GM20431 (cell line): ENCODE measurements around the gene TRAPPC1.

ENCODE experiments used
- in situ Hi-C: fragments of 300-500 bp; cut with MseI, MboI; formaldehyde crosslinking; loops from one replicate; pipeline ENCODE4 v1.15.0; 2020; ENCODE audit warnings: low sequenced_read_pairs; ENCODE audit not compliant: unreplicated experiment

The TRAPPC1 gene

DNA sequence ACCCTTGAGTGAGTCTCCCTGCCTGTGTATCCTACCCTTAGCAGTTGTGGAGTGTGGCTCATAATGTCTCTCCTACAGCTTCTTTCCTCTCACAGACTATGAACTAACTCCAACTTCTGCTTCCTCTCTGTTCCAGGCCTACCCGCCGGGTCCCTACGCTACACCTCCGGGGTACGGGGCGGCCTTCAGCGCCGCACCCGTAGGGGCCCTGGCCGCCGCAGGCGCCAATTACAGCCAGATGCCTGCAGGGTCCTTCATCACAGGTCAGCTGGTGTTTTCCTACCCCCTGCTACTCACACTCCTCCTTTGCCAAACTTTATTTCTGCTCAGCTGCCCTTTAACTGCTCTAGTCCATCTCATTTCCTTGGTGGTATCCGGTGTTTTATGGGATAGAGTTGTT is 21.0 kb downstream of the TRAPPC1 start:
- in situ Hi-C loops: loop anchor here (10.0 kb wide), 1 partner anchor 74 kb away; no protein-coding TSS in a partner anchor

DNA sequence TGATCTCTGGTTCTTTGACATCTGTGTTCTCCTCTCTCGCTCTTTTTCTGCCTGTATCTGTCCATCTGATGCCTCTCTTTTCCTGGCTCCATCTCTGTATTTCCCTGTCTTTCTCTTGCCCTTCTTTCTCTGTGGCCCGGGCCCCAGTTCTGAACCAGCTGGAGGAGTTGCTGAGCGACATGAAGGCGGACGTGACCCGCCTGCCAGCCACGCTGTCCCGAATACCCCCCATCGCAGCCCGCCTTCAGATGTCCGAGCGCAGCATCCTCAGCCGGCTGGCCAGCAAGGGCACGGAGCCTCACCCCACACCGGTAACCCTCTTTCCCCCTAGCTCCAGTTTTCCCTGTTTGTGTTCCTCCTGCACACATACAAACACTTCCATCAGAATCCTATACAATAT is 21.5 kb downstream of the TRAPPC1 start:
- in situ Hi-C loops: loop anchor here (10.0 kb wide), 1 partner anchor 75 kb away; no protein-coding TSS in a partner anchor

DNA sequence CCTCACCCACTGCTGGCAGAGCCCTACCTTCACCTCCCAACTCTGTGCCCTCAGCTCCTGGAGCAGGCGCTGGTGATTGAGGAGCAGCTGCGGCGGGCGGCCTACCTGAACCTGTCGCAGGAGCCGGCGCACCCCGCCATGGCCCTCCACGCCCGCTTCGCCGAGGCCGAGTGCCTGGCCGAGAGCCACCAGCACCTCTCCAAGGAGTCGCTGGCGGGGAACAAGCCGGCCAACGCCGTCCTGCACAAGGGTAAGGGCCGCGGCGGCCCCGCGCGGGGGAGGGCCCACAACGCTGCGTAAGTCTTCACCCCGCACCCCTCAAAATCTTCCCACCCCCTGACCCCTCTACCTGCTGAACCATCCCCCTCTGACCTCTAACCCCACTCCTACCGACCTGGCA is 22.7 kb downstream of the TRAPPC1 start:
- in situ Hi-C loops: no loop called here

DNA sequence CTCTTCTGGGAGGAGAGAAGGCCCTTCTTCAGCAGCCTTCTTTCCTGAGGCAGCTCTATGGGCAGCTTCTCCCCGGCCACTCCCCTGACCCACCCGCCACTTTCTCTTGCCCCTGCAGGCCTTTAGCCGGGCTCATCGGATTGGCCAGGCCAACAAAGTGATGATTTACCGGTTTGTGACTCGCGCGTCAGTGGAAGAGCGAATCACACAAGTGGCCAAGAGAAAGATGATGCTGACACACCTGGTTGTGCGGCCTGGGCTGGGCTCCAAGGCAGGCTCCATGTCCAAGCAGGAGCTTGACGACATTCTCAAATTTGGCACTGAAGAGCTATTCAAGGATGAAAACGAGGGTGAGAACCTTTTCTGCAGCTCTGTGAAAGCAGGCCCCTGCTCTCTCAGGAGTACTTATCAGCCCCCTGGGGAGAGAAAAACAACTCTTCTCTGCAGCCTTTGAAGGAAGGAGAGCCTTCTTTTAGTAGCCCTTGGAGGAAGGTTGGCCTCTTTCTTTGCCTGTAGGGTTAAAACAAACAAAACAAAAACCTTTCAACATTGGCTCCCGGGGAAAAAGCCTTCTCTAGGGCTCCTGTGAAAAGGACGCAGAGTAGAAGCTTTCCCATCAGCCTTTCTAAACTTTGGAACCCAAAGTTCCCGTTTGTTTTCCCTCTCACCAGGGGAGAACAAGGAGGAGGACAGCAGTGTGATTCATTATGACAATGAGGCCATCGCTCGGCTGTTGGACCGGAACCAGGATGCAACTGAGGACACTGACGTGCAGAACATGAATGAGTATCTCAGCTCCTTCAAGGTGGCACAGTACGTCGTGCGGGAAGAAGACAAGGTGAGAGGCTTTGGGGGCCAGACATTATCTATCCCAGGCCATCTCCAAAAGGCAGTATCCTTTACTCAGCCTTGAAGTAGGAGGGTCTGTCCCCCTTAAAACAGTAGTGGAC is 28.3 kb downstream of the TRAPPC1 start:
- in situ Hi-C loops: no loop called here

DNA sequence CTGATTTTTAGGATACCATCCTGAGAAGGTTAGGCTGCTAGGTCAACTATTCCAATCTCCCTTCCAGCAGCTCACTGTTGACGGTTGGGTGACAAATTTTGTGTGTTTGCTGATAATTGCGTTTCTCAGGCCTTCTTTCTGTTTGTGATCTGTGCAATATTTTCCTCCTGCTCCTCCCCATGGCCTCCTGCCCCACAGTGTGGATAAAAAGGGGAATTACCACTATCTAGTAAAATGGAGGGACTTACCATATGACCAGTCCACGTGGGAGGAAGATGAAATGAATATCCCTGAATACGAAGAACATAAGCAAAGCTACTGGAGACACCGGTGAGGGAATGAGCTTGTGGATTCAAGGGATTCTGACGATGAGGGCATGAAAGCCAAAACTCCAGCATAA is 34.0 kb downstream of the TRAPPC1 start:
- in situ Hi-C loops: no loop called here

DNA sequence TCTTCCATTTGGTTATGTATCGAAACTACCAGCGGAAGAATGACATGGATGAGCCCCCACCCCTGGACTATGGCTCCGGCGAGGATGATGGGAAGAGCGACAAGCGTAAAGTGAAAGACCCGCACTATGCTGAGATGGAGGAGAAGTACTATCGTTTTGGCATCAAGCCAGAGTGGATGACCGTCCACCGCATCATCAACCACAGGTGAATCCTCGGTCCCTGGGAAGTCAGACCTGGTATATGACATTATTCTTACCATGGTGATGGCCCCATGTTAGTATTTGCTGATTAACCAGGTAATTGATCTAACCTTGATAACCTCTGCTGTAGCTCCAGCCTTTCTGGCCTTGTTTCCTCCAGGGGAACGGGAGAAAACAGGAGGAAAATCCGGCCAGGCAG is 34.7 kb downstream of the TRAPPC1 start:
- in situ Hi-C loops: no loop called here

DNA sequence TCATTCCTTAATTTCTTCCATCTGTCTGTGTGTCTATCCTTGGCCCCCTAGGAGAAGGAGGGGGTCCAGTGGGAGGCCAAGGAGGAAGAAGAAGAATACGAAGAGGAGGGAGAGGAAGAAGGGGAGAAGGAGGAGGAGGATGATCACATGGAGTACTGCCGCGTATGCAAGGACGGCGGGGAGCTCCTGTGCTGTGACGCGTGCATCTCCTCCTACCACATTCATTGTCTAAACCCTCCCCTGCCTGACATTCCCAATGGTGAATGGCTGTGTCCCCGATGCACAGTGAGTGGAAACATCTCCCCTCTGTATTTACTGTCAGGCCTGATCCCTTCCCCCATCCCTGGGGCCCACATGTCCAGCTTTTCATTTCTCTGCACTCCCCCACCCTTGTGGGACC is 36.9 kb downstream of the TRAPPC1 start:
- in situ Hi-C loops: no loop called here

DNA sequence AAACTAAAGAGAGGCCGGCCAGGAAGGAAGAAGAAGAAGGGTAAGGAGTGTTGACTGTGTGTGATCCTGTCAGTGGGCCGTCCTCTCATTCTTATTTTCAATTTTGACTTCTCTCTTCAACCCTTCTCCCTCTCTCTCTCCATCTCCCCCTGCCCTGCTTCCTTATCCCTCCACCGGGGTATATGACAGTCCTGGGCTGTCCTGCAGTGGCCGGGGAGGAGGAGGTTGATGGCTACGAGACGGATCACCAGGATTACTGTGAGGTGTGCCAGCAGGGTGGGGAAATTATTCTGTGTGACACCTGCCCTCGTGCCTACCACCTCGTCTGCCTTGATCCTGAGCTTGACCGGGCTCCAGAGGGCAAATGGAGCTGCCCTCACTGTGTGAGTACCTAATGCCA is 37.5 kb downstream of the TRAPPC1 start:
- in situ Hi-C loops: no loop called here

DNA sequence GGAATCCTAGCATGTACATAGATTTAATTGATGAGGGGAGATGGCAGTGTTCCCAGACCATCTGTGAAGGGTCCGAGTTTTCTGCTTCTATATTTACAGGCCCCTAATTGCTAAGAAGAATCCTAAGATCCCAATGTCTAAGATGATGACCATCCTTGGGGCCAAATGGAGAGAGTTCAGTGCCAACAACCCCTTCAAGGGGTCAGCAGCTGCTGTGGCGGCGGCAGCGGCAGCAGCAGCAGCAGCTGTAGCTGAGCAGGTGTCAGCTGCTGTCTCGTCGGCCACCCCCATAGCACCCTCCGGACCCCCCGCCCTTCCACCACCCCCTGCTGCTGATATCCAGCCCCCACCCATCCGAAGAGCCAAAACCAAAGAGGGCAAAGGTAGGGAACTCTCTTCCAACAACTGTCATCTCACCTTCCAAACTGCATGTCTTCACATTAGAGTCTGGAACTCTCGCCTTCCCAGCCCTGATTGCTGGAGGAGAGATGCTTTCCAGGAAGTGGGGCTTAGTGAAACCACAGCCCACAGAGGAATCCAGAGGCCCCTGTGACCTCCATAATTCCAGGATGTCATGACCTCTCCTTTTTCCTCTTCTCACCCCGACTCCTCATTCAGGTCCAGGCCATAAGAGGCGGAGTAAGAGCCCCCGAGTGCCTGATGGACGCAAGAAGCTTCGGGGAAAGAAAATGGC is 38.4 kb downstream of the TRAPPC1 start:
- in situ Hi-C loops: no loop called here

DNA sequence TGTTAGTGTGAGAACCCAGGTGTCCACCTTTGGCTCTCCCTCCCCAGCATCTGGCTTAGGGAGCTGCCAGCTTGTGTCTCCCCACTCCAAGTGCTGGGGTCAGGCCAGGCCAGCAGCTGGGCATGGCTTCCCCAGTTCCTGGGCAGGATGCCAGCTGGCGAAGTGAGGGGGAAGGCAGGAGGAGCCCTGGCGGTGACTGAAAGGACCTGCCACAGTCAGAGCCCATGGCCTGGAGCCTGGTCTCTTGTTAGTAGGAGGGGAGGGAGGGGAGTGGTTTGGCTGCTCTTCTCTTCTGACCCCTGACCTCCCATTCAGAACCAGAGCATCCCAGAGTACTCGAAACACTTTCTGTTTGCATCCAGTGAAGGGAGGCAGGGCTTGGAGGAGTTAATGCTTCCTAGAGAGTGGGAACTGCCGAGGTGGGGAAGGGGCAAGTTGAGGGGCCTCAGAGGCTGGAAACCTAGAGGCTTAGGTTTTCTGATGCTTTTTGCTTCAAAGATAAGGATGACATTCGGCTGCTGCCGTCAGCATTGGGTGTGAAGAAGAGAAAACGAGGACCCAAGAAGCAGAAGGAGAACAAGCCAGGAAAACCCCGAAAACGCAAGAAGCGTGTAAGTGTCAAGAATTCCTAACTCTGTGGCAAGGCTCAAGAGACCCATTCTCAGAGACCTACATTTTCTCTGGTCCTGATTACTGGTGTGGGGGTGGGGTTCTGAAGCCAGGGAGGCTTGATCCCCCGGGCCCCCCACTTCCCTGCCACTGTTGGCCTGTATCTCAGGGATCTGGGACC is 42.4 kb downstream of the TRAPPC1 start:
- in situ Hi-C loops: no loop called here

DNA sequence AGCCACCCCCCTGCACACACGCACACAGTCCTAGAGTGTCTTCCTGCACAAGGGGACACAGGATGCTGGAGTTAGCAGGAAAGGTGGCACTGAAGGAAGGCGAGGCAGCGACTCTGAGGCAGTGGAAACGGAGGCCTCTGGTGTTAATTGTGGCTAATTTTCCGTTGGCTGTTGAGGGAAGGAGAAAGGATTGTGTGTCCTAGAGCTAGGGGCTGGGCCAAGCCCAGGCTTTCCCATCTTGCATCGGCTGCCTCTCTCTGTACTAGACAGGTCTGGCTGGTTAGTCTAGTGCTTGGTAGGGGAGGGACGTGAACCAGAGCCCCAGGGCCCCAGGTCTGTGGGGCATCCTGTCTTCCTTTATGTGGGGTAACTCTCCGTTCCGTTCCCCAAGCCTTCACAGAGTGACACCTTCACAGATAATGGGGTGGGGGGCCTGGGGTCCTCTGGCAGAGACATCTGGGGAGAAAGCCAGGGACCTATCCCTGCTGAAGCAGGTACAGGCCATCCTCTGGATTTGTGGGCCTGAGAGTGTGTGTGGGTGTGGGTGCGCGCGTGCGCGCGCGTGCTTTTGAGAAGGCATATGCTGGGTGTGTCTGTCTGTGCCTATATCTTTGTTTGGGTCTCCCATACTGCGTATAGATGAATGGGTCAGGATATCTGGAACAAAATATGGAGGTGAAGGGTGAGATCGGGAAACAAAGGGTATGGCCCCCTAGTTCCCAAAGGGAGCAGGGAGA is 43.4 kb downstream of the TRAPPC1 start, which contains the start of gene CHD3:
Gene CHD3 (plus strand): TSS at position 606 of the 737 bp plus-strand sequence. CDS start 212 bp downstream, outside the sequence.
- in situ Hi-C loops: no loop called here

DNA sequence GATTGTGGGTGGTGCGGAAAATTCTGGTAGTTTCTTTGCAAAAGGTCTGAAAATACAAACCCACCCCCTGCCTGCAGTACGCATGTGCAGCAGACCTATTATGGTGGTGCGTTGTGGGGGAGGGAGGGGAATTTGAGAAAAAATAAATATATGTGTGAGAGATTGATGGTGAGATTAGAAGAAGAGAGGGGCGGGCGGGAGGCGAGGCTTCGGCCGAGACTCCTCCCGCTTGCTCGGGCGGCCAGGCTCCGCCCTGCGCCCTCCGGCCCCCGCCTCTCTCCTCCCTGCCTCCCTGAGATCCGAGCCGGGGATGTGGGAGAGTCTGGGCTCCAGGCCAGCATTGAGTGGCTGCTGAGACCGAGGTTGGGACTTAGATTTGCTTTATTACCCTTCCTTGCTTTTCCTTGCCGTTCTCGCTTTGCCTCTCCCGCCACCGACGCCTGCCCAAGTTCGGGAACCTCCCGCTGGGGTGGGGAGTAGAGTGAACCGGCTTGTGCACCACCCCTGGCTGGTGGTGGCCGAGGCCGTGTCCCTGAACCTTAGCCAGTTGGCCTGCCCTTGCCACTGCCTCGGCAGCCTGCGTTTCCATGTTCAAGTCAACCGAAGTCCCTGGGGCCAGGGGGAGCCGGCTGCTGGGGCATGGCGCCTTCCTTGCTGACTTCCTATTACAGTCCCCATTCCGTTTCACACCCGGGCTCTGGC is 44.1 kb downstream of the TRAPPC1 start:
- in situ Hi-C loops: no loop called here

DNA sequence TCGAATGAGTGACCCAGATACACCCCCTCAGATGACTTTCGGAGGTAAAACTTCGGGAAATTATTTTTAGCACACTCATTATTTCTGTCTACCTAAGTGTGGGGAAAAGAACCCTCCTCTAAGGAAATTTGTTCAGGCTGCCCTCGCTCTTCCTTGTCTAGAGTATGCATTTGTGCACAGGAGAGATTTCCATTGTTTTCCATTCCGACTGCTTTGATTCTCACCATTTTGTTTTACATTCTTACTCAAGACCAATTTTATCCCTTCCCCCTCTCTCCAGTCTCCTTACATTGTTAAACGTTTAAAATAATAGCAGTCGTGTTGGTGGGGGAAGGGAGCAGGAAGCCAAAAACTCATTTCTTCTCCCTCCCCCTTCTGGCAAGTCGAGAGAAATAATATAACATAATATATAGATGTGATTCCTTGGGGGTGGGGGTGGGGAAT is 44.7 kb downstream of the TRAPPC1 start:
- in situ Hi-C loops: no loop called here

DNA sequence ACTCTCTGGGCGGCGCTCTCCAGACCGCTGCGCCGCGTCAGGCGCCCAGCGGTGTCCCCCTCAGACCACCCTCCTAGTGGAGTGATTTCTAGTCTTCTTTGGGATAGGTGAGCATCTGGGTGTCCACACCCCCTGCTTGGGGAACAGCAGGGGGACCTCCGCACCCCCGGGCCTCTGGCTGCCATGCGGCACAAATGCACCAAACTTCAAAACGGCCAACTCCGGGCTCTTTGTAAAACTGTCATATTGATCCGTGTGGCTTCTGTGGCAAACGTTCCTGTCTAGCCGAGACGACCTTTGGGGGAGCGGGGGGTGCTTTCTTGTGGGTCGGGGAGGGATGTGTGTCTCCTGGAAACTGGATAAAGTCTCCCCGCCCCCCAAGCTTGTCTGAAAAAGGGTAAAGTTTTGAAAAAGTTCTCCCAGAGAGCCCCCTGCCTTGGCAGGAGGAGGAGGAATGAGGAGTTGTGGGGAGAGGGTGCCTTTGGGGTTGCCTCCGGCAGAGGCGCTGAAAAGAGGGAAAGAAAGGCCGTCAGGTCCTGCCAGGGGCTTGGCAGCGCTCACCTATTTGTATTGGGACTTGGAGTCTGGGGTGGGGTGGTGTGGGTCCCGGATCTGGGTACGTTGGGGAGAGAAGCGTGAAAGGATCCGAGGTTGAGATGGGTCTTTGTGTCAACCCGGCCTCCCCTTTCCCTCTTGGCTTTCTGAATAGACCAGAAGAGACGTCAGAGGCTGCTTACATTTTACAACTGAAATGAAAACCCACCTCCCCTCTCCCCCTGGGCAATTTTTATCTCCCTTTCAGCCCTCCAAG is 45.3 kb downstream of the TRAPPC1 start:
- in situ Hi-C loops: no loop called here

DNA sequence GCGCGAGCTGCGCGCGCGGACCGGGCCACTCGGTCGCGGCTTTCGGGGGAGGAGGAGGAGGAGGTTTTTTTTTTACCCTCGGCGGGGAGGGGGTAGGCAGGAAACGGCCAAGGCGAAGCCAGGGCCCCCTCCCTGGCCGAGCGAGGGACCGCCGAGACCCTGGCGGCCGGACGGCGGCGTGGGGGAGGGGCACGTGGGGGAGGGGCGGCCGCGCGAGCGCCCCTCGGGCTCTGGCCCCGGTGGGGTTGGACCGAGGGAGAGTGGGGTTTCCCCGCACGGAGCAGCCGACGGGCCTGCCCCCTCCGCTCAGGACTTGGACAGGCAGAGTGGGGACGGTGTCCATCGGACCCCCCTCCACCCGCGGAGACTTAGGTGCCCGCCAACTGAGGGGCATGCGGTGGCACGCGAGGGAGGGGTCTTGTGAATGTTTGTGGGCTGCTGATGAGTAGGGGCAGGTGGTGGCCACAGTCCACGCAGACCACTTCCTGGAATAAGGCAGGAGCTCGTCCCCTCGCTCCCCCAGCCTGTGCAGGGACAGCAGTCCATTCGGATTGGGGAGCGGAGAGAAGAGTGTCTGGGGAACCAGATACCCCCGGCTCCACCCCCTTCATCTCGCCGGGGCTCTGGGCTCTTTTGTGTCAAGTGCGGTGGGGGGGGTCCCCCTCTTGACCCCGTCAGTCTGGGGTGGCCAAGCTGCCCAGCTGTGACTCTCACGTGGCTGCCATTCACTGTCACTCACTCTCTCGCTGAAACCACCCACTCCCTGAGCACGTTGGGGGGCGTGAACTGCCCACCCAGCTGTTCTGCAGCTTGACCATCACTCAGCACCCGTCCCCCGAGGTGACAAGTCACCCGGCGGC is 46.1 kb downstream of the TRAPPC1 start:
- in situ Hi-C loops: no loop called here

DNA sequence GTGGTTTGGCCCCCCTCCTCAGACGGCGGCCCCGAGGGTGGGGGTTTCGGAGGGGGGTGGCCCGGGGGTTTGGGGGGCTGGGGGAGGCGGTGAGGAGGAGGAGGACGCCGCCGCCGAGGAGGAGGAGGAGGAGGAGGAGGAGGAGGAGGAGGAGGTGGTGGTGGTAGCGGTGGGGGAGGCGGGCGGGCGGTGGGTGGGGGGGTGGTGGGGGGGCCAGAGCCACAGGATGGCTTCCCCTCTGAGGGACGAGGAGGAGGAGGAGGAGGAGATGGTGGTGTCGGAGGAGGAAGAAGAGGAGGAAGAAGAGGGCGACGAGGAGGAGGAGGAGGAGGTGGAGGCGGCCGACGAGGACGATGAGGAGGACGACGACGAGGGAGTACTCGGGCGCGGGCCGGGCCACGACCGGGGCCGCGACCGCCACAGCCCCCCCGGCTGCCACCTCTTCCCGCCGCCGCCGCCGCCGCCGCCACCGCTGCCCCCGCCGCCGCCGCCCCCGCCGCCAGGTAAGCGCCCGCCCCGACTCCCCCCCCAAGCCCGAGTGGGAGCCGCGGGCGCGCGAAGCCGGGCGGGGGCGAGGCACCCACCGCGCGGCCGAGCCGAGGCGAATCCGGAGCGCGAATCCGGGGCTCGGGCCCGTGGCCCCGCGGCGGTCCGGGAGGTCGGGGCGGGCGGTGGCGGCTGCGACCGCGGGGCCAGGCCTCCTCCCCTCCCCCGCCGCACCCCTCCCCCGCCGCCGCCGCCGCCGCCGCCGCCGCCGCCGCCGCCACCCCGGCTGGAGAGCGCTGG is 47.0 kb downstream of the TRAPPC1 start:
- in situ Hi-C loops: no loop called here
